Gastroesophageal sphincter (tissue), 3 donors: ENCODE measurements around the gene ZMAT5.

Experiments used
- CTCF ChIP-seq, 4 experiments: fragments of 200-600 bp in 2 of 4; fragments of 450-650 bp in 2 of 4; sonication (generic) in 1 of 4; IDR thresholded peaks; one replicate each; pipeline ENCODE4 v1.5.1; 2017 to 2019; ENCODE audit warnings: antibody characterized with exemption in 4 of 4, mild to moderate bottlenecking in 2 of 4, moderate library complexity in 2 of 4
- EP300 ChIP-seq: sonication (generic); formaldehyde crosslinking; IDR thresholded peaks from one replicate; pipeline ENCODE4 v1.6.1; 2017; ENCODE audit warnings: antibody characterized with exemption, mild to moderate bottlenecking

GRCh38 chr22:29765905-29766631, 739 bp downstream of the ZMAT5 start:
- no peak for TF ChIP-seq CTCF (IDR thresholded peaks at IDR 0.05)
- TF ChIP-seq EP300: no peak
